HG03135 (cell line): ENCODE data around the gene MCM6.

Experiments used
- ATAC-seq: cut with Tn5 transposase; IDR thresholded peaks from one replicate; pipeline ENCODE4 v1.9.1; 2021; ENCODE audit warnings: mild to moderate bottlenecking, moderate library complexity; ENCODE audit not compliant: unreplicated experiment

The MCM6 gene

DNA sequence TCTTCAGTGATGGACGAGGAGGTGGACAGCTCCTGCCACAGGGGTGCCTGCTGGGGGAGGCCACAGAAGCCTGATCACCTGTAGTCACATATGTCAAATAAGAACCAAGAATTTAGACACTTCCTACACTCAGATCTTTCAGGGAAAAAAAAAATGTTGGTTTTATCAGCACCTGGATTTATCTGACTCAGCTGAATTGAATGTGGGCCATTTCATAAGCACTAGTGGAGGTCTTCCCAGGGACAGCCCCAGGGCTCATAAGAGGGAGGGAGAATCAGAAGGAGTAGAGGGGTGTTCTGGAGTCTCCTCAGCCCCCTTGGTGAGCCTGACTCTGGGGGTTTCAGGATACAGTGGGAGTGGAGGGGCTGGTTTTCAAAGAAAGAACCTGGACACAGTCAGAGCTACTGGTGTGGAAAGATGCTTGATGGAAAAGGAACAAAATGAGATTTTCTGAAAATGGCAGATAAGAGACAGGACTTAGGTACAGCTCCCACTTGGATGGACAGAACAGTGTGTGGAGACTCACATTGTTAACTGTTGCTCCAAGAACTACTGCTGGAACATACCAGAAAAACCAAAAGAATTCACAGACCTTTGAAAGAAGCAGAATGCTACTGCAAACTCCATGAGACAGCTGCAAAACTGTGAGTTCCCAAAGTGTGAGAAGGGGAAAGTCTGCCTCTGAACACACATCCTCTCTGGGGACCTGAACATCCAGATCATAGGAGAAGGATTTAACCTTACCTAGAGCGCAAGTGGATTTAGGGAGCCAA, 84.6 kb downstream of the MCM6 start:
- no peak for ATAC-seq

DNA sequence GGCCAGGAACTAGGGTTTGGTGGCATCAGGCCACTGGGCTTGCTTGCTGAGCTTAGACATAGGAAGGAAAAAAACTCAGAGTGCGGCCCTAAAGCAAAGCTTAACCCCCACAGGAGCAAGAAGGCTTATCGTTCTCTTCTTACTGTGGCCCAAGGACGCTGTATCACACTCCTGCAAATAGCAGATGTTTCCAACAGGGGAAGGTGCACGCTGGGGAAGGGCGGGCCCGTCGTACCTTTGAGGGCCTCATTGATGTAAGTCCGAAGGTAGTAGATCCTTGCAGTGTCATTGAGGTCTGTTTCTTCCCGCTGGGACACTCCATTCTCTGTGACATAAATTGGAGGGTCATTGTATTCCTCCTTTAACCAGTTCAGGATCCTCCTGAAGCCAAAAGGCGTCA, 85.8 kb downstream of the MCM6 start:
- no peak for ATAC-seq
